Right lobe of liver (tissue), 6 donors: ENCODE measurements around the gene SLC44A1. TPM values are rescaled to one million over a fixed set of nuclear protein-coding genes. Genes with fewer than 3 reads are reported as not detected.

ENCODE experiments used
- ATAC-seq, 4 donors: fragments of 200-7000 bp; cut with Tn5 transposase; one replicate each; pipeline ENCODE4 v1.9.1; 2020; ENCODE audit warnings: mild to moderate bottlenecking in 4 of 4, moderate library complexity in 4 of 4
- DNase-seq, 3 donors: peaks; one replicate each; pipeline ENCODE4 v3.0.0-alpha.2; 2020
- H3K27ac ChIP-seq, 3 donors: fragments of 200-600 bp; one replicate each; pipeline ENCODE4 v1.8.0; 2022
- H3K27me3 ChIP-seq, 2 donors: fragments of 200-600 bp; one replicate each; pipeline ENCODE4 v1.8.0; 2022
- H3K36me3 ChIP-seq, 4 donors: fragments of 200-600 bp; sonication (generic) in 1 of 4; one replicate each; pipeline versions ENCODE4 v1.5.1 to v1.8.0; 2017 to 2022; ENCODE audit warnings: control low read depth in 1 of 4
- H3K4me1 ChIP-seq, 4 donors: fragments of 200-600 bp; sonication (generic) in 1 of 4; one replicate each; pipeline versions ENCODE4 v1.5.1 to v1.8.0; 2017 to 2022; ENCODE audit warnings: control low read depth in 1 of 4
- H3K4me3 ChIP-seq, 3 donors: fragments of 200-600 bp; one replicate each; pipeline ENCODE4 v1.8.0; 2022
- H3K9me3 ChIP-seq, 4 donors: fragments of 200-600 bp; sonication (generic) in 1 of 4; one replicate each; pipeline versions ENCODE4 v1.5.1 to v1.8.0; 2017 to 2022; ENCODE audit warnings: control low read depth in 1 of 4
- POLR2A ChIP-seq: fragments of 450-650 bp; IDR thresholded peaks from one replicate; pipeline ENCODE4 v1.6.1; 2017; ENCODE audit warnings: antibody characterized with exemption, mild to moderate bottlenecking
- WGBS: methylation state at CpG from one replicate; pipeline ENCODE4 v1.1.6; 2018; ENCODE audit warnings: low coverage, low lambda C conversion rate; ENCODE audit not compliant: insufficient coverage; ENCODE audit errors: missing lambda C conversion rate; 5-methylcytosine and 5-hydroxymethylcytosine counted together
- intact Hi-C, 2 donors: fragments of 100-400 bp; cut with DNase I; formaldehyde crosslinking; loops; one replicate each; pipeline versions ENCODE4 v1.11.2 to v1.14.1; 2022
- total RNA-seq, 6 experiments: library from RNA; depleted of rRNA in 2 of 6; stranded (reverse); fragments of >200 nt in 2 of 6; fragmentation: NEBNext Ultra II Directional in 3 of 6; extraction: Animal tissue kit (Norgen Biotek cat#: 25700) in 3 of 6; gene quantifications; one replicate each; pipeline versions ENCODE4 v1.1.0 to v1.2.4, GENCODE V29; 2016 to 2023
- TF ChIP-seq, protein P1 (sequence below), 4 donors: fragments of 200-600 bp in 3 of 4; fragments of 450-650 bp in 1 of 4; IDR thresholded peaks; one replicate each; pipeline versions ENCODE4 v1.5.1 to v1.8.0; 2016 to 2022; ENCODE audit warnings: antibody characterized with exemption in 4 of 4, mild to moderate bottlenecking in 2 of 4
- donor health status: DM: no; HTN: yes; CAD: no.
- donor health status: DM: no; HTN: no; CAD: no.
- donor health status: DM: no; HTN: no; CAD: no.
- donor health status: DM: no; HTN: yes; CAD: no.
- donor health status: DM: no; HTN: yes; CAD: no.

Gene SLC44A1
- total RNA-seq, 6 experiments from 2014 or later, result 44.7 to 73.2 (median 50.1) TPM

DNA sequence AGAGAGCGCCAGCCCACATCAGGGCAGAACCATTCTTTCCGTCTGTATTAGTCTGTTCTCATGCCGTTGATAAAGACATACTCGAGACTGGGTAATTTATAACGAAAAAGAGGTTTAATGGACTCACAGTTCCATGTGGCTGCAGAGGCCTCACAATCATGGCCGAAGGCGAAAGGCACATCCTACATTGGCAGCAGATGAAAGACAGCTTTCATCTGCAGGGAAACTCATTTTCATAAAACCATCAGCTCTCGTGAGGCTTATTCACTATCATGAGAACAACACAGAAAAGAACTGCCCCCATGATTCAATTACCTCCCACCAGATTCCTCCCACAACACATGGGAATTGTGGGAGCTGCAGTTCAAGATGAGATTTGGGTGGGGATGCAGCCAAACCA lies 198.7 kb downstream of the SLC44A1 start:
- ATAC-seq, result no peak
- Histone ChIP-seq H3K4me3 (no peak overlapping the region), H3K27ac (no peak overlapping the region), H3K36me3 (no peaks in the 10 kb centered on the region), H3K9me3 (no peaks in the 10 kb centered on the region), H3K4me1 (peaks cover 0 to 19% (median 0%) of the 10 kb centered on the region in 4 donors), H3K27me3 (no peaks in the 10 kb centered on the region)
- TF ChIP-seq, protein P1, sequence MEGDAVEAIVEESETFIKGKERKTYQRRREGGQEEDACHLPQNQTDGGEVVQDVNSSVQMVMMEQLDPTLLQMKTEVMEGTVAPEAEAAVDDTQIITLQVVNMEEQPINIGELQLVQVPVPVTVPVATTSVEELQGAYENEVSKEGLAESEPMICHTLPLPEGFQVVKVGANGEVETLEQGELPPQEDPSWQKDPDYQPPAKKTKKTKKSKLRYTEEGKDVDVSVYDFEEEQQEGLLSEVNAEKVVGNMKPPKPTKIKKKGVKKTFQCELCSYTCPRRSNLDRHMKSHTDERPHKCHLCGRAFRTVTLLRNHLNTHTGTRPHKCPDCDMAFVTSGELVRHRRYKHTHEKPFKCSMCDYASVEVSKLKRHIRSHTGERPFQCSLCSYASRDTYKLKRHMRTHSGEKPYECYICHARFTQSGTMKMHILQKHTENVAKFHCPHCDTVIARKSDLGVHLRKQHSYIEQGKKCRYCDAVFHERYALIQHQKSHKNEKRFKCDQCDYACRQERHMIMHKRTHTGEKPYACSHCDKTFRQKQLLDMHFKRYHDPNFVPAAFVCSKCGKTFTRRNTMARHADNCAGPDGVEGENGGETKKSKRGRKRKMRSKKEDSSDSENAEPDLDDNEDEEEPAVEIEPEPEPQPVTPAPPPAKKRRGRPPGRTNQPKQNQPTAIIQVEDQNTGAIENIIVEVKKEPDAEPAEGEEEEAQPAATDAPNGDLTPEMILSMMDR (IDR thresholded peaks at IDR 0.05), result no peak
- TF ChIP-seq POLR2A, result no peak
- intact Hi-C loops, result no loop called here
- no peak for DNase-seq
- 85% methylated on average over 5 of the region's 8 CpGs for WGBS

DNA sequence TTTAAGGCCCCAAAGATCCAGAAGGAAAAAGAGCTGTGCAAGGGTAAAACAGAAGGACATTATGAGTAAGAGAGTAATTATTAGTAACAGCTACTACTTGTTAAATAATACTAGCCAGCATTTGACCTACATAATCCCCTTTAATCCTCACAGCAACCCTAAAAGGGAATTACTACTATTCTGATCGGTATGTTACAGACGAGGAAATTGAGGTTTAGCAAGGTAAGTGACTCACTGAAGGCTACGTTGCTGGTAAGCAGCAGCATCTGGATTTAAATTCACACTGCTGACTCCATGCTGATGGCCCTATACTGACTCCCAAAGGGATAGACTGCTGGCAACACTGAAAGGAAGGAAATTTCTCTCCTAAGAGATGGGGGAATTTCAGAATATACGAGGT lies 199.7 kb downstream of the SLC44A1 start:
- no peak overlapping the region for H3K27ac ChIP-seq
- peaks cover 0 to 17% (median 0%) of the 10 kb centered on the region in 4 donors for H3K4me1 ChIP-seq
- H3K27me3 ChIP-seq, result no peaks in the 10 kb centered on the region
- DNase-seq (no peak), ATAC-seq (no peak)
- no peaks in the 10 kb centered on the region for H3K9me3 ChIP-seq
- TF ChIP-seq, protein P1 (IDR thresholded peaks at IDR 0.05), result no peak
- no peak for TF ChIP-seq POLR2A
- WGBS, result 79% methylated on average over 4 of the region's 4 CpGs
- H3K4me3 ChIP-seq, result no peak overlapping the region
- intact Hi-C loops, result no loop called here
- no peaks in the 10 kb centered on the region for H3K36me3 ChIP-seq

DNA sequence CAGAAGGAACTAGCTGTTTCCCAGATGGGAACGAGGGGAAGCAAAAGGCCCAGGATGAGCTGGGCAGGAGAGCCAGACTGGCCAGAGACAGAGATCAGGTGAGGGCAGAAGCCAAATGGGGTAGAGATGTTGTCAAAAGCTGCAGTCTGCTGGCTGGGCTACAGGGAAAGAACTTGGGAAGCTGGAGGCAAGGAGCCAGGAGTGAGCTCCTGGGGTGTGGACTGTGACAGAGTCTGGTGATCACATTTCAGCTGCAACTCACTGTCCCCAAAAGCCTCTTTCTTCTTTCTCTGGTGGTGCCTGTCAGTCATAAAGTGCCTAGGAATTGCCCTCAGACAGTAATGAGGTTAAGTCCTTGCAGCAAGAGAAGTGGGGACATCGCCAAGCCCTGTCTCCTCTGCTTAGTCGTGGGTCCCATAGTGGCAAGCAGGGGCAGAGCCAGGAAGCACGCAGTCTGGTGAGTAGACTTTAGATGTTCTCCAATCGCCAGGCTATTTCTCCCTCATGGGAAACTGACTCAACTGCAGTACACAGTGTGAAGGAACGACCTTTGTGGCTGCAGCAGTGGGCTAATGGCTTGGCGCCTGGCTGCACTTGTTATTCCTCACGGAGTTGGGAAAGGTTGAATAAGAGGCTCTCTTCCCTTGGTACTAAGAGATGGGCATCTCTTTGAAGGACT lies 200.9 kb downstream of the SLC44A1 start:
- H3K4me3 ChIP-seq, result no peak overlapping the region
- intact Hi-C loops, result no loop called here
- H3K36me3 ChIP-seq, result no peaks in the 10 kb centered on the region
- TF ChIP-seq, protein P1 (IDR thresholded peaks at IDR 0.05), result no peak
- TF ChIP-seq POLR2A, result no peak
- H3K9me3 ChIP-seq, result no peaks in the 10 kb centered on the region
- no peak for DNase-seq
- H3K27me3 ChIP-seq, result no peaks in the 10 kb centered on the region
- H3K4me1 ChIP-seq, result peaks cover 0 to 17% (median 0%) of the 10 kb centered on the region in 4 donors
- H3K27ac ChIP-seq, result no peak overlapping the region
- no peak for ATAC-seq
- WGBS, result 87% methylated on average over 3 of the region's 8 CpGs

DNA sequence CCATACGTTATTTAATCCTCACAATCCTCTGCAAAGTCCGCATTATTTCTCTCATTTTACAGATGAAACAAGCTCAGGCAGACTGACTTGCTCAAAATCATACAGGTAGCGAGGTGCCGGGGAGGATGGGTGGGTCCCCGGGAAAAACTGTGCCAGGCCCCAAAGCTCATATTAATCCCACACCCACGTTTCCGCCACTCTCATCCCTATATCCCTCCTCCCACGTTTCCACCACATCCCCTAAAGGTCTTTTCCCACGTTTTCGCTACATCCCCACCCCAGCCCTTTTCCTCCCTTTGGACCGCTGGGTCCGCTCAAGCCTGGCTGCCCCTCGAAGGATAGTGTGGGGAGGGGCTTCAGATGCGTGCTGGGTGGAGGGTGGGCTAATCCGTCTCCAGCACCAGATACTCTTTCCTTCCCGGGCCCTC lies 202.9 kb downstream of the SLC44A1 start:
- Histone ChIP-seq H3K27ac (peak overlapping the region in 1 of 3 donors; percentile 47), H3K9me3 (no peaks in the 10 kb centered on the region), H3K36me3 (no peaks in the 10 kb centered on the region), H3K4me1 (peaks cover 0 to 9% (median 0%) of the 10 kb centered on the region in 4 donors), H3K27me3 (no peaks in the 10 kb centered on the region), H3K4me3 (peak overlapping the region; percentile 69 to 77 (median 70))
- intact Hi-C loops, result no loop called here
- 33% methylated on average over 16 of the region's 16 CpGs for WGBS
- TF ChIP-seq, protein P1 (IDR thresholded peaks at IDR 0.05), result no peak
- TF ChIP-seq POLR2A, result no peak
- no peak for DNase-seq
- no peak for ATAC-seq
